CD4-positive, alpha-beta T cell (primary cell): ENCODE results near the gene NACC2. TPM values are rescaled to one million over a fixed set of nuclear protein-coding genes. Genes with fewer than 3 reads are reported as not detected.

Experiments used
- ATAC-seq: fragments of 200-7000 bp; cut with Tn5 transposase; one replicate; pipeline ENCODE4 v1.10.0; 2022; ENCODE audit warnings: mild to moderate bottlenecking; ENCODE audit not compliant: poor library complexity
- CTCF ChIA-PET: fragments of 350-600 bp; sonication (Branson Sonifier 250); formaldehyde crosslinking; loops from one replicate; lab custom pipeline; 2021; ENCODE audit warnings: antibody characterized with exemption, inconsistent platforms; lab: Charles Lee
- POLR2A ChIA-PET: fragments of 350-600 bp; sonication (Branson Sonifier 250); formaldehyde crosslinking; loops from one replicate; lab custom pipeline; 2021; ENCODE audit warnings: antibody characterized with exemption, inconsistent platforms; lab: Charles Lee
- DNase-seq, 14 experiments: peaks; one replicate each; pipeline ENCODE4 v3.0.0-alpha.2; 2013 to 2020; ENCODE audit warnings: mixed read lengths in 2 of 14
- H3K27ac ChIP-seq, 2 donors: one replicate each; pipeline versions ENCODE4 v1.5.1 to v1.7.0; 2013; ENCODE audit warnings: low read length in 2 of 2, low read depth in 1 of 2, mild to moderate bottlenecking in 1 of 2
- H3K27me3 ChIP-seq, 2 experiments: 1 replicate in 1 of 2; 2 replicates in 1 of 2; pipeline versions ENCODE4 v1.6.1 to v1.7.0; 2013; ENCODE audit warnings: low read length in 2 of 2, control low read depth in 1 of 2, mild to moderate bottlenecking in 1 of 2, moderate library complexity in 1 of 2; ENCODE audit not compliant: insufficient read depth in 2 of 2, control insufficient read depth in 1 of 2
- H3K36me3 ChIP-seq: one replicate; pipeline ENCODE4 v1.6.1; 2013; ENCODE audit warnings: low read length, control low read depth; ENCODE audit not compliant: insufficient read depth
- H3K4me1 ChIP-seq: one replicate; pipeline ENCODE4 v1.6.1; 2013; ENCODE audit warnings: low read length, control low read depth; ENCODE audit not compliant: insufficient read depth
- H3K4me3 ChIP-seq: one replicate; pipeline ENCODE4 v1.5.1; 2013; ENCODE audit warnings: mild to moderate bottlenecking, low read length, moderate library complexity
- H3K9me3 ChIP-seq, 2 experiments: 1 replicate in 1 of 2; 2 replicates in 1 of 2; pipeline versions ENCODE4 v1.6.1 to v1.7.0; 2013; ENCODE audit warnings: low read length in 2 of 2, mild to moderate bottlenecking in 2 of 2, control low read depth in 1 of 2, moderate library complexity in 1 of 2; ENCODE audit not compliant: control insufficient read depth in 1 of 2, insufficient read depth in 1 of 2
- H3K27ac Mint-ChIP-seq: one replicate; pipeline ENCODE4 v1.8.0; 2020; ENCODE audit warnings: mixed read lengths
- H3K27me3 Mint-ChIP-seq: one replicate; pipeline ENCODE4 v1.8.0; 2021; ENCODE audit warnings: mixed read lengths
- H3K36me3 Mint-ChIP-seq: one replicate; pipeline ENCODE4 v1.8.0; 2021; ENCODE audit warnings: low read depth, mixed read lengths
- H3K4me1 Mint-ChIP-seq: one replicate; pipeline ENCODE4 v1.8.0; 2021; ENCODE audit warnings: low read depth, mixed read lengths
- H3K4me3 Mint-ChIP-seq: one replicate; pipeline ENCODE4 v1.8.0; 2020; ENCODE audit warnings: mild to moderate bottlenecking, mixed read lengths
- H3K9me3 Mint-ChIP-seq: one replicate; pipeline ENCODE4 v1.8.0; 2020; ENCODE audit warnings: mixed read lengths
- CTCF ChIP-seq: fragments of 200-600 bp; IDR thresholded peaks from one replicate; pipeline ENCODE4 v1.8.0; 2022; ENCODE audit warnings: antibody characterized with exemption, mild to moderate bottlenecking
- intact Hi-C, 2 experiments: fragments of 100-400 bp; cut with DNase I in 1 of 2; cut with micrococcal nuclease in 1 of 2; formaldehyde crosslinking; loops; one replicate each; pipeline versions ENCODE4 v1.15.1 to v1.9.0; 2023 to 2025; cut with DNase I, micrococcal nuclease
- total RNA-seq, 174 experiments: library from RNA in 2 of 174; stranded (reverse) in 2 of 174; gene quantifications; one replicate each; pipeline ENCODE4 v1.2.3 and lab custom pipeline; 2021 to 2026

NACC2 gene
- total RNA-seq, 2 experiments from 2014 or later = 2.1 to 2.7 TPM

DNA sequence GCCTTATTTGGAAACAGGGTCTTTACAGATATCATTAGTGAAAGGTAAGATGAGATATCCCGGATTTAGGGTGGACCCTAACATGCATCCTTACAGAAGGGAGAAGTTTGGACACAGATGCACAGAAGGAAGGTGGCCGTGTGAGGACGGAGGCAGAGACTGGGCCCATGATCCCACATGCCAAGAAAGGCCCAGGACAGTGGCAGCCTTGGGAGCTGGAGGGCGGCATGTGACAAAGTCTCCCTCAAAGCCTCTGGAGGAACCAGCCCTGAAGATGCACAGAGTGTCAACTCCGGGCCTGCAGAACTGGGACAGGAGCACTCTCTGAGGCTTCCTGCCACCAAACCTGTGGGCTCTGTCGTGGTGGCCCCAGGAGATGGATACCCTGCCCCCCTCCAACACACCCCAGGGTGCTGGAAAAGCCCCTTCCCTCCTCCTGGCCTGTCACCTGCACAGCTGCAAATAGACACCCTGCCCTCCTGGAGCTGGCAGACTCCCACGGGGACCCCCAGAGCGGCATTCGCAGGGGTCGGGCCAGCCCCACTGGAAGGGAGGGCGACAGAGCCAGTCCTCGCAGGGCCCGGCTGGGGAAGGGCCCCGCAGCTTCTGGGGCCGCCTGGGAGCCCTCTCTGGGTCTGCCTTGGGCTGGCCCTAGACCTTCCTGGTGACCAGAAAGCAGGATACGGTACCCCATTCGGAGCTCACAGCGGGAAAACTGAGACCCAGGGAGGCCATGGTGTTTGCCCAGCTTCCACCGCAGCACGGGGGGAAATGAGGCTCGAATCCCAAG lies 7.9 kb downstream of the NACC2 start:
- no peak overlapping the region for H3K27ac Mint-ChIP-seq
- H3K4me3 ChIP-seq = no peak overlapping the region
- no peaks in the 10 kb centered on the region for H3K9me3 Mint-ChIP-seq
- ATAC-seq = no peak
- ChIA-PET CTCF (no interaction called here), POLR2A (no interaction called here)
- H3K36me3 Mint-ChIP-seq = no peaks in the 10 kb centered on the region
- no peak overlapping the region for H3K27ac ChIP-seq
- intact Hi-C loops = no loop called here
- H3K36me3 ChIP-seq = no peaks in the 10 kb centered on the region
- H3K4me1 ChIP-seq = peaks cover 43% of the 10 kb centered on the region
- no peak overlapping the region for H3K4me3 Mint-ChIP-seq
- H3K9me3 ChIP-seq = no peaks in the 10 kb centered on the region
- H3K27me3 ChIP-seq = peaks cover 0 to 3% of the 10 kb centered on the region in 2 experiments
- H3K27me3 Mint-ChIP-seq = no peaks in the 10 kb centered on the region
- H3K4me1 Mint-ChIP-seq = peaks cover 10% of the 10 kb centered on the region
- TF ChIP-seq CTCF = no peak
- DNase-seq = no peak

- no peak overlapping the region for H3K27ac ChIP-seq
- TF ChIP-seq CTCF = no peak
- H3K4me3 ChIP-seq = no peak overlapping the region
- H3K36me3 ChIP-seq = no peaks in the 10 kb centered on the region
- Mint-ChIP-seq H3K36me3 (no peaks in the 10 kb centered on the region), H3K27ac (no peak overlapping the region), H3K27me3 (no peaks in the 10 kb centered on the region), H3K4me1 (peaks cover 10% of the 10 kb centered on the region), H3K4me3 (no peak overlapping the region), H3K9me3 (no peaks in the 10 kb centered on the region)
- POLR2A ChIA-PET = no interaction called here
- intact Hi-C loops = no loop called here
- H3K9me3 ChIP-seq = no peaks in the 10 kb centered on the region
- DNase-seq (peak in 1 of 14 experiments; percentile 12), ATAC-seq (no peak)
- peaks cover 38% of the 10 kb centered on the region for H3K4me1 ChIP-seq
- CTCF ChIA-PET = no interaction called here
- peaks cover 0 to 3% of the 10 kb centered on the region in 2 experiments for H3K27me3 ChIP-seq
Measured at GRCh38 chr9:136086213-136086881, 8.7 kb downstream of the NACC2 start.

- Histone ChIP-seq H3K4me3 (no peak overlapping the region), H3K4me1 (peaks cover 33% of the 10 kb centered on the region), H3K27ac (no peak overlapping the region), H3K27me3 (peaks cover 0 to 3% of the 10 kb centered on the region in 2 experiments), H3K36me3 (no peaks in the 10 kb centered on the region), H3K9me3 (no peaks in the 10 kb centered on the region)
- TF ChIP-seq CTCF = no peak
- Mint-ChIP-seq H3K4me3 (no peak overlapping the region), H3K9me3 (no peaks in the 10 kb centered on the region), H3K27me3 (no peaks in the 10 kb centered on the region), H3K4me1 (peaks cover 10% of the 10 kb centered on the region), H3K27ac (no peak overlapping the region), H3K36me3 (no peaks in the 10 kb centered on the region)
- intact Hi-C loops = no loop called here
- CTCF ChIA-PET = no interaction called here
- POLR2A ChIA-PET = no interaction called here
- ATAC-seq (no peak), DNase-seq (peak in 1 of 14 experiments; percentile 9)
Measured at GRCh38 chr9:136085815-136086212, 9.3 kb downstream of the NACC2 start.
